ENCODE results near the gene LDLRAP1.

Gene LDLRAP1

GRCh38 chr1:25613091-25613490, 69.7 kb downstream of the LDLRAP1 start:
- TF ChIP-seq CTCF (IDR thresholded peaks at IDR 0.05; ENCODE audit: control extremely low read depth, extremely low read depth, low read depth, missing control alignments): no peak

GRCh38 chr1:25614501-25615171, 71.2 kb downstream of the LDLRAP1 start:
- TF ChIP-seq CTCF (IDR thresholded peaks at IDR 0.05; ENCODE audit: control extremely low read depth, extremely low read depth, low read depth, missing control alignments): no peak
- DNase-seq (ENCODE audit: extremely low spot score): no peak
- CTCF ChIA-PET: no interaction called here
- POLR2A ChIA-PET: no interaction called here

More at GRCh38 chr1:25613091-25613490, 69.7 kb downstream of the LDLRAP1 start:
- DNase-seq (ENCODE audit: extremely low spot score): no peak
- ChIA-PET CTCF (no interaction called here), POLR2A (no interaction called here)

- DNase-seq (ENCODE audit: extremely low spot score): no peak
- POLR2A ChIA-PET: no interaction called here
- CTCF ChIA-PET: no interaction called here
- no peak for TF ChIP-seq CTCF (IDR thresholded peaks at IDR 0.05; ENCODE audit: control extremely low read depth, extremely low read depth, low read depth, missing control alignments)
Measured at GRCh38 chr1:25615172-25615541, 71.8 kb downstream of the LDLRAP1 start.

GRCh38 chr1:25615563-25616094, 72.2 kb downstream of the LDLRAP1 start:
- ChIA-PET POLR2A (no interaction called here), CTCF (no interaction called here)
- TF ChIP-seq CTCF (IDR thresholded peaks at IDR 0.05; ENCODE audit: control extremely low read depth, extremely low read depth, low read depth, missing control alignments): no peak
- no peak for DNase-seq (ENCODE audit: extremely low spot score)

- CTCF ChIA-PET: no interaction called here
- no peak for TF ChIP-seq CTCF (IDR thresholded peaks at IDR 0.05; ENCODE audit: control extremely low read depth, extremely low read depth, low read depth, missing control alignments)
- POLR2A ChIA-PET: no interaction called here
- DNase-seq (ENCODE audit: extremely low spot score): peak; percentile 95
Measured at GRCh38 chr1:25616095-25616986, 72.9 kb downstream of the LDLRAP1 start, which contains the start of gene MAN1C1. Gene MAN1C1 (plus strand): TSS chr1:25616791. CDS start chr1:25617798, 1,007 bp downstream.

GRCh38 chr1:25616987-25617624, 73.7 kb downstream of the LDLRAP1 start:
- TF ChIP-seq CTCF (IDR thresholded peaks at IDR 0.05; ENCODE audit: control extremely low read depth, extremely low read depth, low read depth, missing control alignments): no peak
- DNase-seq (ENCODE audit: extremely low spot score): no peak
- ChIA-PET CTCF (no interaction called here), POLR2A (no interaction called here)
